GM12878 (cell line): ENCODE results near the gene C10orf105. TPM values are rescaled to one million over a fixed set of nuclear protein-coding genes. Genes with fewer than 3 reads are reported as not detected.

Source experiments
- ATAC-seq: fragments of 200-7000 bp; cut with Tn5 transposase; 3 replicates; pipeline ENCODE4 v1.9.1; 2020; ENCODE audit warnings: mild to moderate bottlenecking, moderate library complexity
- BruUV-seq: library from RNA; stranded (reverse); fragments of 400-500 nt; replicated peaks from 2 replicates; lab custom pipeline; 2021; lab: Mats Ljungman, UMichigan
- CTCF ChIA-PET: fragments of 300-600 bp; sonication (Branson Sonifier 250); formaldehyde crosslinking; extraction: SDS; loops from one replicate; lab custom pipeline; 2021; ENCODE audit warnings: inconsistent platforms; lab: Yijun Ruan, JAX
- POLR2A ChIA-PET: fragments of 350-600 bp; formaldehyde crosslinking; extraction: SDS; loops from one replicate; lab custom pipeline; 2021; ENCODE audit warnings: inconsistent platforms; lab: Charles Lee
- RAD21 ChIA-PET: fragments of 300-600 bp; sonication (Branson Sonifier 250); formaldehyde crosslinking; loops from one replicate; lab custom pipeline; 2023; ENCODE audit warnings: antibody characterized with exemption; ENCODE audit not compliant: unreplicated experiment; lab: Charles Lee
- SMC1A ChIA-PET: fragments of 300-600 bp; sonication (Branson Sonifier 250); formaldehyde crosslinking; loops from one replicate; lab custom pipeline; 2023; ENCODE audit not compliant: unreplicated experiment, uncharacterized antibody; lab: Charles Lee
- DNase-seq: peaks from one replicate; pipeline ENCODE4 v3.0.0-alpha.2; 2011; ENCODE audit warnings: low read depth, low spot score
- FAIRE-seq: peaks from 3 replicates; lab custom pipeline; 2011; peaks lifted over from hg19 to GRCh38; lab: Jason Lieb, UNC
- H2AFZ ChIP-seq: 2 replicates; pipeline ENCODE4 v1.6.0; 2011; ENCODE audit warnings: low read depth, low read length, control low read depth; ENCODE audit not compliant: control insufficient read depth
- H3K27ac ChIP-seq: 2 replicates; pipeline ENCODE4 v1.5.1; 2011; ENCODE audit warnings: control low read depth; ENCODE audit not compliant: control insufficient read depth, insufficient read depth
- H3K27me3 ChIP-seq, 2 experiments: replicated peaks in 1 of 2; 2 replicates each; pipeline versions ENCODE4 v1.6.0 to v1.6.1; 2011; ENCODE audit warnings: low read length in 1 of 2; ENCODE audit not compliant: control insufficient read depth in 2 of 2, insufficient read depth in 2 of 2
- H3K36me3 ChIP-seq, 2 experiments: 2 replicates each; pipeline ENCODE4 v1.5.1; 2011; ENCODE audit warnings: low read length in 1 of 2; ENCODE audit not compliant: control insufficient read depth in 2 of 2, insufficient read depth in 2 of 2
- H3K4me1 ChIP-seq: 2 replicates; pipeline ENCODE4 v1.6.1; 2011; ENCODE audit warnings: mild to moderate bottlenecking, low read length, moderate library complexity, mixed read lengths; ENCODE audit not compliant: control insufficient read depth, insufficient read depth
- H3K4me2 ChIP-seq: 2 replicates; pipeline ENCODE4 v1.6.0; 2011; ENCODE audit warnings: control low read depth; ENCODE audit not compliant: control insufficient read depth, insufficient read depth
- H3K4me3 ChIP-seq: fragments of 200-600 bp; sonication (generic); 2 replicates; pipeline ENCODE4 v1.5.1; 2016
- H3K79me2 ChIP-seq: 2 replicates; pipeline ENCODE4 v1.6.0; 2011; ENCODE audit warnings: low read length; ENCODE audit not compliant: control insufficient read depth, insufficient read depth
- H3K9ac ChIP-seq: 2 replicates; pipeline ENCODE4 v1.8.0; 2011; ENCODE audit warnings: low read length, control low read depth, mixed read lengths; ENCODE audit not compliant: control insufficient read depth, insufficient read depth
- H3K9me3 ChIP-seq: replicated peaks from 3 replicates; pipeline ENCODE4 v1.5.1; 2011; ENCODE audit warnings: mild to moderate bottlenecking, low read length; ENCODE audit not compliant: control insufficient read depth, insufficient read depth
- H4K20me1 ChIP-seq: 2 replicates; pipeline ENCODE4 v1.6.0; 2011; ENCODE audit not compliant: control insufficient read depth, insufficient read depth
- ATF7 ChIP-seq: fragments of 450-650 bp; IDR thresholded peaks from 2 replicates; pipeline ENCODE4 v1.6.1; 2016; ENCODE audit warnings: low read depth, mild to moderate bottlenecking
- BCL11A ChIP-seq: IDR thresholded peaks from 2 replicates; pipeline ENCODE4 v1.6.1; 2011; ENCODE audit warnings: low read depth, low read length
- BHLHE40 ChIP-seq, 2 experiments: fragments of 450-650 bp in 1 of 2; IDR thresholded peaks; 2 replicates each; pipeline ENCODE4 v1.6.1; 2011 to 2017; ENCODE audit warnings: low read depth in 2 of 2, borderline replicate concordance in 1 of 2, improper control_type of control experiment in 1 of 2, low read length in 1 of 2, mild to moderate bottlenecking in 1 of 2
- GATAD2B ChIP-seq: fragments of 450-650 bp; conservative IDR thresholded peaks from 2 replicates; pipeline ENCODE4 v1.6.1; 2017; ENCODE audit warnings: low read depth, mild to moderate bottlenecking, moderate library complexity
- MYB ChIP-seq: fragments of 150-350 bp; IDR thresholded peaks from 2 replicates; pipeline ENCODE4 v1.6.1; 2014; ENCODE audit warnings: mild to moderate bottlenecking, low read depth, low read length, borderline replicate concordance
- NFYA ChIP-seq: IDR thresholded peaks from 2 replicates; pipeline ENCODE4 v1.6.1; 2011; ENCODE audit warnings: low read depth, mild to moderate bottlenecking, low read length, improper control_type of control experiment, borderline replicate concordance
- NFYB ChIP-seq: IDR thresholded peaks from 2 replicates; pipeline ENCODE4 v1.6.1; 2011; ENCODE audit warnings: low read depth, mild to moderate bottlenecking, low read length, improper control_type of control experiment, moderate library complexity; ENCODE audit not compliant: insufficient read depth
- SIN3A ChIP-seq: IDR thresholded peaks from 2 replicates; pipeline ENCODE4 v1.6.1; 2012; ENCODE audit warnings: low read depth, low read length, improper control_type of control experiment
- SMC3 ChIP-seq: IDR thresholded peaks from 2 replicates; pipeline ENCODE4 v1.6.1; 2011; ENCODE audit warnings: low read length, improper control_type of control experiment, borderline replicate concordance
- TARDBP ChIP-seq: IDR thresholded peaks from 2 replicates; pipeline ENCODE4 v1.6.1; 2016; ENCODE audit warnings: borderline replicate concordance
- WGBS: methylation state at CpG from one replicate; pipeline ENCODE4 v1.1.6; 2016; ENCODE audit warnings: low lambda C conversion rate; ENCODE audit not compliant: insufficient replicate concordance, insufficient coverage; ENCODE audit errors: missing lambda C conversion rate; 5-methylcytosine and 5-hydroxymethylcytosine counted together
- in situ Hi-C: fragments of 300-500 bp; cut with MboI; formaldehyde crosslinking; loops from 9 replicates; pipeline ENCODE4 v1.14.3; 2018; ENCODE audit warnings: mixed read lengths
- intact Hi-C: fragments of 100-400 bp; cut with micrococcal nuclease; formaldehyde crosslinking; loops from one replicate; pipeline ENCODE4 v1.14.2; 2022; ENCODE audit not compliant: unreplicated experiment
- polyA plus RNA-seq, 11 experiments: library from polyadenylated mRNA; depleted of rRNA in 4 of 11; unstranded in 6 of 11; stranded (reverse) in 5 of 11; fragments of >200 nt; fragmentation: Nextera tagmentation in 4 of 11; fragmentation: Illumina TruSeq in 1 of 11; extraction: Ambion mirVana in 4 of 11; extraction: Trizol in 1 of 11; gene quantifications; 1 replicate in 1 of 11; 2 replicates in 10 of 11; pipeline versions ENCODE4 v1.2.1 to v1.2.3, GENCODE V29; 2011 to 2016; ENCODE audit warnings: inconsistent platforms in 2 of 11, missing spikeins in 2 of 11, low read depth in 1 of 11
- total RNA-seq, 4 experiments: library from RNA; depleted of rRNA in 3 of 4; stranded (reverse); fragments of >200 nt in 3 of 4; fragmentation: Illumina TruSeq in 1 of 4; extraction: Trizol in 1 of 4; gene quantifications; 2 replicates each; pipeline versions ENCODE4 v1.2.1 to v1.2.3, GENCODE V29; 2013 to 2021
- TF ChIP-seq, protein P1 (sequence below): IDR thresholded peaks from 2 replicates; pipeline ENCODE4 v1.6.1; 2011; ENCODE audit warnings: mild to moderate bottlenecking, low read depth, low read length, moderate library complexity; ENCODE audit not compliant: insufficient replicate concordance

Gene C10orf105
- total and polyA plus RNA-seq, 10 of the 15 experiments (the other 5 are each of a cell fraction or from before 2014, with no cell fraction given), result 0.04 to 0.06 (median 0.05) TPM; not detected in 7

DNA sequence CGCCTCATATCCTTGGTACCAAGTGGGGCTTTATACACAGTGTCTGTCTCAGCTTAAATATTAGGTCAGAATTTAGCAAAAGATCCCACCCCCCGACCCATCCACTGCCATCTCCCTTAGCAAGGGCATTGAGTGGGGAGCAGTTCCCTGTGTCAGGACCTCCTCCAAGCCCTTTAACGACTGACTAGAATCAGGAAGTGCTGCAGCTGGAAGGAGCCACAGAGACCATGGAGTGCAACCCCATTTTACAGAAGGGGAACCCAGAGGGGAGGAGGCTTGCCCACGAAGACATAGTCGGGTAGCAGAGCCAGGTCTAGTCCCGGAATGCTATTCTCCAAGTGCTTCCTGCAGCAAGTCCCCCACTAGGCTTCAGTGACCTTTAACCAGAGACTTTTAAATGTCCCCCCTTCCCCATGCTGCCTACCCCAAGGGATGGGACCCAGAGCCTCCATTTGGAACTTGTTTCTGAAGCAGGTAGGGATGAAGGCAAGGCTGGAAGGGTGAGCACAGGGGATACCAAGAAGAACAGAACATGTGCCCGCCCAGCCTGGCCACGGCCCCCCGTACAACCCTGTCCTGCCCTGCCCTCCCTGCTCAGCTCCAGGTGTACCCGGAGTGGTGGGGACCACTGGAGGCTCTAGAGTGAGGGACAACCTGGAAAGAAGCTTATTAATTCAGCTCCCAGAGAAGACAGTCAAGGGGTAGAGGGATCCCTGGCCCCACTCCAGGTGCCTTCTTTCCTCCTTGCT is 41.3 kb downstream of the C10orf105 start:
- intact Hi-C loops (no loop called here), in situ Hi-C loops (no loop called here)
- Histone ChIP-seq H3K9me3 (no peaks in the 10 kb centered on the region), H3K27me3 (no peaks in the 10 kb centered on the region), H3K79me2 (no peaks in the 10 kb centered on the region), H3K4me3 (no peak overlapping the region), H3K4me2 (no peak overlapping the region), H3K4me1 (no peaks in the 10 kb centered on the region; the same call in 1 of the 2 replicates), H3K36me3 (no peaks in the 10 kb centered on the region), H2AFZ (no peak overlapping the region), H3K9ac (no peak overlapping the region), H3K27ac (no peak overlapping the region), H4K20me1 (no peaks in the 10 kb centered on the region)
- no peak for ATAC-seq
- RAD21 ChIA-PET, result no interaction called here
- POLR2A ChIA-PET, result no interaction called here
- no peak for FAIRE-seq
- no peak for TF ChIP-seq BCL11A
- TF ChIP-seq MYB, result no peak
- no peak for TF ChIP-seq SMC3
- TF ChIP-seq BHLHE40 (IDR thresholded peaks at IDR 0.05; ENCODE audit: borderline replicate concordance in 1 of 2, low read depth in 2 of 2, low read length in 1 of 2), result no peak
- TF ChIP-seq, protein P1, sequence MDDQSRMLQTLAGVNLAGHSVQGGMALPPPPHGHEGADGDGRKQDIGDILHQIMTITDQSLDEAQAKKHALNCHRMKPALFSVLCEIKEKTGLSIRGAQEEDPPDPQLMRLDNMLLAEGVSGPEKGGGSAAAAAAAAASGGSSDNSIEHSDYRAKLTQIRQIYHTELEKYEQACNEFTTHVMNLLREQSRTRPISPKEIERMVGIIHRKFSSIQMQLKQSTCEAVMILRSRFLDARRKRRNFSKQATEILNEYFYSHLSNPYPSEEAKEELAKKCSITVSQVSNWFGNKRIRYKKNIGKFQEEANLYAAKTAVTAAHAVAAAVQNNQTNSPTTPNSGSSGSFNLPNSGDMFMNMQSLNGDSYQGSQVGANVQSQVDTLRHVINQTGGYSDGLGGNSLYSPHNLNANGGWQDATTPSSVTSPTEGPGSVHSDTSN, result no peak
- TF ChIP-seq NFYB, result no peak
- no peak for TF ChIP-seq TARDBP
- no peak for TF ChIP-seq ATF7
- no peak for TF ChIP-seq GATAD2B
- TF ChIP-seq SIN3A, result no peak
- no peak for TF ChIP-seq NFYA
- no TSS peak for BruUV-seq
- SMC1A ChIA-PET, result no interaction called here
- DNase-seq, result no peak
- CTCF ChIA-PET, result interaction anchor here (3.3 kb wide), 1 partner anchor 18 kb away, joined by 12 read pairs; no protein-coding TSS in a partner anchor
- 7% methylated on average over 8 of the region's 10 CpGs for WGBS
